ENCODE results near the gene PNPLA2. TPM values are rescaled to one million over a fixed set of nuclear protein-coding genes. Genes with fewer than 3 reads are reported as not detected.

PNPLA2 gene
- total RNA-seq, 4 donors from 2014 or later, result 16.9 to 96.2 (median 37.1) TPM

- Histone ChIP-seq H3K9me3 (no peaks in the 10 kb centered on the region), H3K4me3 (peak overlapping the region; percentile 46 to 99), H3K36me3 (no peaks in the 10 kb centered on the region), H3K4me1 (peaks cover 0 to 21% of the 10 kb centered on the region in 2 donors), H3K27me3 (no peaks in the 10 kb centered on the region), H3K27ac (peak overlapping the region; percentile 85 to 98)
- peak; percentile 90 to 92 for DNase-seq
- peak in 3 of 4 experiments; percentile 17 to 29 (median 27) for TF ChIP-seq CTCF (IDR thresholded peaks at IDR 0.05)
- TF ChIP-seq POLR2A (IDR thresholded peaks at IDR 0.05), result peak; percentile 65 to 87
- intact Hi-C loops (cut with DNase I; ENCODE audit: low total_unique reads), result no loop called here
These were observed 616 bp downstream of the PNPLA2 start for GRCh38 chr11:819129-819931.

DNA sequence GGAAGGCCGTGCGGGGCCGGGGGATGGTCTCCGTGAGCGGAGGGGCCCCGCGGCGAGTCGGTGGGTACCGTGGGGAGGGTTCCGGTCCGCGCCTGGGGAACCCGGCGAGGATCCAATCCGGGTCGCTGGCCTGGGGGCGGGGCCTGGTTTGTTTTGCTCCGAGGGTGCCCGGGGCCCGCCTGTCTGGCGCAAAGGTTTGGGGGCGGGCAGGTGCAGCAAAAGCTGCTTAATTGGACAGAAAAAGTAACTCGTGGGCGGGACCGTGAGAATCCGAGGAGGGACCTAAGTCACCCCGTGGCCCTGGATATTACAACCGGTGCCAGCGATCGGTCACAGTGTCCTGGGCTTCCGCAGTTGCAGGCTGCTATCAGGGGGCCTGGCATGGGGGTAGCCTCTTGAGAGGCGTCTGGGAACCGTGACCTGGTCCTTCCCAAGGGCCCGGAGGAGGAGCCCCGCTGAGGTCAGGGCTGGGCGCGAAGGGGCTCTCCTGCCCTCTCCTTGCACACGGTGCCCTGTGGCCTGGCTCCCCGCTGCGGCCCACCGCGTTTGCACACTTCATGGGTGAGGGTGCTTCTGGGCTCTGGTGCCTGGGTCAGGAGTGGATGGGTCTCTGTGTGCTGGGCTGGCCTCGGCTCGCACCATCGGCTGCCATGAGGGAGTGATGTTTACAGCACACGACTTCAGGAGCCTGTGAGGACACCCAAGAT is 1.4 kb downstream of the PNPLA2 start:
- peaks cover 0 to 21% of the 10 kb centered on the region in 2 donors for H3K4me1 ChIP-seq
- no peaks in the 10 kb centered on the region for H3K27me3 ChIP-seq
- H3K9me3 ChIP-seq, result no peaks in the 10 kb centered on the region
- H3K4me3 ChIP-seq, result peak overlapping the region; percentile 46 to 99
- no peaks in the 10 kb centered on the region for H3K36me3 ChIP-seq
- intact Hi-C loops (cut with DNase I; ENCODE audit: low total_unique reads), result no loop called here
- peak overlapping the region; percentile 85 to 98 for H3K27ac ChIP-seq
- TF ChIP-seq CTCF (IDR thresholded peaks at IDR 0.05), result no peak
- peak in 1 of 2 donors; percentile 32 for TF ChIP-seq POLR2A (IDR thresholded peaks at IDR 0.05)
- DNase-seq, result peak; percentile 76 to 86

GRCh38 chr11:820655-821511 is 2.2 kb downstream of the PNPLA2 start:
- Histone ChIP-seq H3K9me3 (no peaks in the 10 kb centered on the region), H3K4me1 (peaks cover 0 to 21% of the 10 kb centered on the region in 2 donors), H3K4me3 (peak overlapping the region; percentile 46 to 99), H3K27ac (peak overlapping the region; percentile 85 to 98), H3K27me3 (peaks cover 0 to under 1% of the 10 kb centered on the region in 2 donors), H3K36me3 (no peaks in the 10 kb centered on the region)
- TF ChIP-seq CTCF (IDR thresholded peaks at IDR 0.05), result no peak
- TF ChIP-seq POLR2A (IDR thresholded peaks at IDR 0.05), result no peak
- intact Hi-C loops (cut with DNase I; ENCODE audit: low total_unique reads), result no loop called here
- DNase-seq, result no peak

DNA sequence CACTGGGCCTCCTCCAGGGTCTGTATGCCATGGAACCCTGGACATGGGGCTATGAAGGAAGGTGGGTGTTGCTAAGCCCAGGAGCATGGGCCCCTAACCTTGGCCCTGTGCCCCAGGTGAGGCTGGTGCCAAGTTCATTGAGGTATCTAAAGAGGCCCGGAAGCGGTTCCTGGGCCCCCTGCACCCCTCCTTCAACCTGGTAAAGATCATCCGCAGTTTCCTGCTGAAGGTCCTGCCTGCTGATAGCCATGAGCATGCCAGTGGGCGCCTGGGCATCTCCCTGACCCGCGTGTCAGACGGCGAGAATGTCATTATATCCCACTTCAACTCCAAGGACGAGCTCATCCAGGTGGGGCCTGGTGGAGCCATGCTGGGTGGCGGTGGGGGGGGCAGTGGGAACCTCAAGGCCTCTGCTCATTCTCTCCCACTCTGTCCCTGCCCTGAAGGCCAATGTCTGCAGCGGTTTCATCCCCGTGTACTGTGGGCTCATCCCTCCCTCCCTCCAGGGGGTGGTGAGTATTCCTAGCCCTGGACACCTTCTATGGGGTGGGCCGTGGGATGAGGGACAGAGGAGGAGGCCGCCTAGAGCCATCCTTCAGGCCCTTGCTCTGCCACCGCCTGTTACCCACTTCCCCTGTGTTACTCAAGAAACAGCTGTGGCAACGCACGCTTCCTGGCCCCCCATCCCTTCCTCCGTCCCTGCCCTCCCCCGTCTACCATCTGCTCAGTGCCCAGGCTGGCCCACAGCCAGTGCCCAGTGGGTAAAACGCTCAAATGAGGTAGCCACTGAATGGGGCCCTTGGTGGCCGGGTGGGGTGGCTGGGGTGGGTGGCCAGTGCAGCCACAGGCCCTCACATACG is 3.0 kb downstream of the PNPLA2 start:
- Histone ChIP-seq H3K9me3 (no peaks in the 10 kb centered on the region), H3K27me3 (peaks cover 0 to 9% of the 10 kb centered on the region in 2 donors), H3K4me1 (peaks cover 0 to 22% of the 10 kb centered on the region in 2 donors), H3K36me3 (no peaks in the 10 kb centered on the region), H3K27ac (no peak overlapping the region), H3K4me3 (no peak overlapping the region)
- no peak for DNase-seq
- intact Hi-C loops (cut with DNase I; ENCODE audit: low total_unique reads), result no loop called here
- TF ChIP-seq POLR2A (IDR thresholded peaks at IDR 0.05) (no peak), CTCF (IDR thresholded peaks at IDR 0.05) (no peak)

Measured in uterus (tissue), 4 donors.